Caco-2 (cell line): ENCODE measurements around the gene PELI1. TPM values are rescaled to one million over a fixed set of nuclear protein-coding genes. Genes with fewer than 3 reads are reported as not detected.

Source experiments
- BruUV-seq: library from RNA; stranded (reverse); fragments of 400-500 nt; replicated peaks from 2 replicates; lab custom pipeline; 2021; lab: Mats Ljungman, UMichigan
- CTCF ChIA-PET: fragments of 300-600 bp; sonication (Branson Sonifier 250); formaldehyde crosslinking; loops from one replicate; lab custom pipeline; 2022; ENCODE audit warnings: antibody characterized with exemption; lab: Charles Lee
- POLR2A ChIA-PET: fragments of 300-600 bp; sonication (Branson Sonifier 250); formaldehyde crosslinking; loops from one replicate; lab custom pipeline; 2022; ENCODE audit warnings: antibody characterized with exemption; lab: Charles Lee
- DNase-seq, 2 experiments: peaks; one replicate each; pipeline versions ENCODE4 v3.0.0 to v3.0.0-alpha.2; 2020 to 2022
- H3K27me3 ChIP-seq: replicated peaks from 2 replicates; pipeline ENCODE4 v1.6.0; 2011; ENCODE audit warnings: low read length; ENCODE audit not compliant: control insufficient read depth, insufficient read depth
- H3K36me3 ChIP-seq: 2 replicates; pipeline ENCODE4 v1.5.1; 2011; ENCODE audit warnings: low read length; ENCODE audit not compliant: control insufficient read depth, insufficient read depth
- H3K4me1 ChIP-seq: fragments of 250-450 bp; sonication (Bioruptor Pico); 2 replicates; pipeline ENCODE4 v1.5.1; 2020; ENCODE audit warnings: mild to moderate bottlenecking
- H3K4me3 ChIP-seq: 2 replicates; pipeline ENCODE4 v1.5.1; 2011; ENCODE audit warnings: low read depth, mild to moderate bottlenecking, control low read depth, low read length
- H3K9me3 ChIP-seq: fragments of 250-450 bp; sonication (Bioruptor Pico); 2 replicates; pipeline ENCODE4 v1.5.1; 2020; ENCODE audit warnings: mild to moderate bottlenecking, moderate library complexity
- H3K27ac Mint-ChIP-seq: one replicate; pipeline ENCODE4 v1.8.0; 2022; ENCODE audit warnings: mixed read lengths; ENCODE audit not compliant: unreplicated experiment
- H3K27me3 Mint-ChIP-seq: one replicate; pipeline ENCODE4 v1.8.0; 2022; ENCODE audit warnings: mixed read lengths; ENCODE audit not compliant: insufficient read depth, unreplicated experiment
- H3K36me3 Mint-ChIP-seq: one replicate; pipeline ENCODE4 v1.8.0; 2022; ENCODE audit warnings: mild to moderate bottlenecking, mixed read lengths; ENCODE audit not compliant: insufficient read depth, unreplicated experiment
- H3K4me1 Mint-ChIP-seq: one replicate; pipeline ENCODE4 v1.8.0; 2022; ENCODE audit warnings: low read depth, mixed read lengths; ENCODE audit not compliant: unreplicated experiment
- H3K4me3 Mint-ChIP-seq: one replicate; pipeline ENCODE4 v1.8.0; 2022; ENCODE audit warnings: mild to moderate bottlenecking, moderate library complexity, mixed read lengths; ENCODE audit not compliant: unreplicated experiment
- H3K9me3 Mint-ChIP-seq: one replicate; pipeline ENCODE4 v1.8.0; 2022; ENCODE audit warnings: mixed read lengths; ENCODE audit not compliant: unreplicated experiment
- CTCF ChIP-seq, 2 experiments: fragments of 200-600 bp in 1 of 2; IDR thresholded peaks; 1 replicate in 1 of 2; 2 replicates in 1 of 2; pipeline versions ENCODE4 v1.5.1 to v1.8.0; 2011 to 2022; ENCODE audit warnings: antibody characterized with exemption in 1 of 2, control low read depth in 1 of 2, inconsistent platforms in 1 of 2, low read depth in 1 of 2, low read length in 1 of 2, mild to moderate bottlenecking in 1 of 2, moderate library complexity in 1 of 2; ENCODE audit not compliant: insufficient read depth in 1 of 2, severe bottlenecking in 1 of 2, unreplicated experiment in 1 of 2
- intact Hi-C: fragments of 100-400 bp; cut with micrococcal nuclease; formaldehyde crosslinking; loops from one replicate; pipeline ENCODE4 v1.10.0; 2022; ENCODE audit not compliant: unreplicated experiment
- total RNA-seq: library from RNA; stranded (reverse); gene quantifications from 2 replicates; pipeline ENCODE4 v1.2.3, GENCODE V29; 2022

The PELI1 gene
- total RNA-seq, 1 experiment from 2014 or later: 64.1 TPM

- peaks cover 21% of the 10 kb centered on the region for H3K4me1 ChIP-seq
- H3K4me3 Mint-ChIP-seq: no peak overlapping the region
- H3K27me3 ChIP-seq: no peaks in the 10 kb centered on the region
- H3K4me3 ChIP-seq: no peak overlapping the region
- DNase-seq: peak in 1 of 2 experiments; percentile 25
- ChIA-PET CTCF (interaction anchor here (0.6 kb wide), 1 partner anchor 641 kb away, joined by 5 read pairs; no protein-coding TSS in a partner anchor), POLR2A (no interaction called here)
- peaks cover 13% of the 10 kb centered on the region for H3K4me1 Mint-ChIP-seq
- no peaks in the 10 kb centered on the region for H3K9me3 Mint-ChIP-seq
- no TSS peak for BruUV-seq
- H3K27ac Mint-ChIP-seq: no peak overlapping the region
- H3K36me3 ChIP-seq: no peaks in the 10 kb centered on the region
- no peaks in the 10 kb centered on the region for H3K9me3 ChIP-seq
- H3K27me3 Mint-ChIP-seq: no peaks in the 10 kb centered on the region
- peaks cover 19% of the 10 kb centered on the region for H3K36me3 Mint-ChIP-seq
- intact Hi-C loops: no loop called here
- no peak for TF ChIP-seq CTCF (IDR thresholded peaks at IDR 0.05; ENCODE audit: insufficient read depth in 1 of 2, low read depth in 1 of 2, low read length in 1 of 2, severe bottlenecking in 1 of 2, unreplicated experiment in 1 of 2)
Observed at GRCh38 chr2:64145714-64146113, 1.5 kb upstream of the PELI1 start.

- Histone ChIP-seq H3K36me3 (no peaks in the 10 kb centered on the region), H3K27me3 (no peaks in the 10 kb centered on the region), H3K4me3 (no peak overlapping the region), H3K9me3 (no peaks in the 10 kb centered on the region), H3K4me1 (peaks cover 24% of the 10 kb centered on the region)
- no TSS peak for BruUV-seq
- no peaks in the 10 kb centered on the region for H3K27me3 Mint-ChIP-seq
- no peak for TF ChIP-seq CTCF (IDR thresholded peaks at IDR 0.05; ENCODE audit: insufficient read depth in 1 of 2, low read depth in 1 of 2, low read length in 1 of 2, severe bottlenecking in 1 of 2, unreplicated experiment in 1 of 2)
- CTCF ChIA-PET: no interaction called here
- no peaks in the 10 kb centered on the region for H3K9me3 Mint-ChIP-seq
- intact Hi-C loops: no loop called here
- peak overlapping the region; percentile 88 for H3K27ac Mint-ChIP-seq
- H3K36me3 Mint-ChIP-seq: peaks cover 25% of the 10 kb centered on the region
- no peak for DNase-seq
- POLR2A ChIA-PET: no interaction called here
- H3K4me1 Mint-ChIP-seq: peaks cover 14% of the 10 kb centered on the region
- H3K4me3 Mint-ChIP-seq: peak overlapping the region; percentile 88
Observed at GRCh38 chr2:64145119-64145518, 899 bp upstream of the PELI1 start.

DNA sequence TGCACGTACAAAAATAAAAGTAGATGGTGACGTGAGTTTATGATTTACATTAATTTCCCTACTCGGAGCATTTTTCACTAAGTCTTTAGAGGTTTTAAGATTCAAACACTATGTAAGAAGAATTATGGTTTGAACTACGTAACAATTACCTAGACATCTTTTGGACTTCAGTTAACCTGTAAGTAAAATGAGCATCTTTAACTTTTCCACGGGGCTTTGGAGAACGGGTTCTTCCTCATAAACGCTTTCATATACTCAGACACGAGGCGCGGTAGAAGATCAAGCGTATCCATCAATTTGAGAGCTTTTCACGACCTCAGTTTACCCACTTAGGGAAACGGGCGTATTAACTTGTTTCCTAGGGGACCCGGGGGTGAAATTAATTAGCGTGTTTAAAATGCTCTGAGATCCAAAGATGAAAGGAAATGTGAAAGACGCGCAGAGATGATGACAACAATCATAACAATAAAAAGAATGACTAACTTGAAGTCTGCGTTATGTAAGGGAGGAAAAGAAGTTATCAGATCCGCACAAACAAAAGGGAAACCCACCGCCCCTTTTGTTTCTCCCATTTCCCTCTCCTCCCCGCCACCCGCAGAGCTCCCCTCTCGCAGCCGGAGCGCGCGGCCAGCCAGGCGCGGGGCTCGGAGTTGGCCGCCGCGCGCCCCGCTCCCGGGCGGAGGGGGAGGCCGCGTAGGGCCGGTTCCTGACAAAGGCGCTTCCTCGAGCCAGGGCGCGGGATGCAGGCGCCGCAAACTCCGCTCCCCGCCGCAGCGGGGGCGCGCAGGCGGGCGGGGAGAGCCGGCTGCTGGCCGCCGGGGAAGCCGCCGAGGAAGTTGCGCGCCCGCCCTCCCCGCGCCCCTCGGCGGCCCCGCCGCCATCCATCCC is 807 bp downstream of the PELI1 start:
- BruUV-seq: TSS peak; percentile 57
- Histone ChIP-seq H3K27me3 (no peaks in the 10 kb centered on the region), H3K9me3 (no peaks in the 10 kb centered on the region), H3K4me1 (peaks cover 25% of the 10 kb centered on the region), H3K4me3 (peak overlapping the region; percentile 100), H3K36me3 (no peaks in the 10 kb centered on the region)
- Mint-ChIP-seq H3K4me1 (peaks cover 20% of the 10 kb centered on the region), H3K36me3 (peaks cover 40% of the 10 kb centered on the region), H3K9me3 (no peaks in the 10 kb centered on the region), H3K27me3 (no peaks in the 10 kb centered on the region), H3K4me3 (peak overlapping the region; percentile 88), H3K27ac (peak overlapping the region; percentile 81)
- DNase-seq: peak in 1 of 2 experiments; percentile 59
- ChIA-PET CTCF (no interaction called here), POLR2A (interaction anchor here (0.6 kb wide), 3 partner anchors 45 to 118 kb away, joined by 3 to 4 read pairs (median 4); no protein-coding TSS in a partner anchor)
- no peak for TF ChIP-seq CTCF (IDR thresholded peaks at IDR 0.05; ENCODE audit: insufficient read depth in 1 of 2, low read depth in 1 of 2, low read length in 1 of 2, severe bottlenecking in 1 of 2, unreplicated experiment in 1 of 2)
- intact Hi-C loops: loop anchor here (1.0 to 5.0 kb wide), 5 partner anchors 15 to 169 kb away; no protein-coding TSS in a partner anchor
